ENCODE measurements around the gene VPS37C.

VPS37C gene

DNA sequence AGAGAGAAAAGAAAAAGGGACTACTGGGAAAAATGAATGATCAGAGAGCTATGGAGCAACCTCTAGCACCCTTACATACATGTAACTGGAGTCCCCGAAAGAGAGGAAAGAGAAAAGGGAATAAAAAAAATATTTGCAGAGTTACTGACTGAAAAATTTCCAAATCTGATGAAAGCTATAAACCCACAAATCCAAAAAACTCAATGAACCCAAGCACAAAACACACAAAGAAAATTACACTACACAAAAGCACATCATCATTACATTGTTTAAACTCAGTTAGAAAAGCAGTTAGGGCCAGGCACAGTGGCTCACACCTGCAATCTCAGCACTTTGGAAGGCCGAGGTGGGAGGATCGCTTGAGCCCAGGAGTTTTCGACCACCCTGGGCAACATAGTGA lies 6.7 kb downstream of the VPS37C start:
- no peak for DNase-seq (ENCODE audit: low read depth in 2 of 2)

DNA sequence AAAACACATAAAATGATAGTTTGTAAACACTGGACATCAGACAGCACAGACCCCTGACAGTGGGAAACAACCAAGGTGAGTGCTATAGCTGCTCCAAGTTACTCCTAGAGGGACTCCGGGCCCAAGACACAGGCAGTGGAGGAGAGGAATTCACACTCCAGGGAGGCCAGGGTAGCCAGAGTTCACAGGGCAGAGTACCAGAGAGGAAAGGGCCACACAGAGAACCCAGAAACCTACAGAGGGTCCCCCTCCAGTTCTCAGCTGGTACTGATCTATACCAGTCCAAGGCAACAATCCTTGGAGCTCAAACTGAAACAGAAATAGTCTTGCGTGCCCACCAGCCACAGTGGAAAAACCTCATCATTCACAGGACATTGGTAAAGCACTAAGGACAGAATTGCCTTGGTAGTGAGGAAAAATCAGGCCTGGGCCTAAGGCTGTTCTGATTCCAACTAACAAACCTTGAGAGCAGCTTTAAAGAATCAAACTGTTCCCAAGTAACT lies 7.6 kb downstream of the VPS37C start:
- no peak for DNase-seq (ENCODE audit: low read depth in 2 of 2)

DNA sequence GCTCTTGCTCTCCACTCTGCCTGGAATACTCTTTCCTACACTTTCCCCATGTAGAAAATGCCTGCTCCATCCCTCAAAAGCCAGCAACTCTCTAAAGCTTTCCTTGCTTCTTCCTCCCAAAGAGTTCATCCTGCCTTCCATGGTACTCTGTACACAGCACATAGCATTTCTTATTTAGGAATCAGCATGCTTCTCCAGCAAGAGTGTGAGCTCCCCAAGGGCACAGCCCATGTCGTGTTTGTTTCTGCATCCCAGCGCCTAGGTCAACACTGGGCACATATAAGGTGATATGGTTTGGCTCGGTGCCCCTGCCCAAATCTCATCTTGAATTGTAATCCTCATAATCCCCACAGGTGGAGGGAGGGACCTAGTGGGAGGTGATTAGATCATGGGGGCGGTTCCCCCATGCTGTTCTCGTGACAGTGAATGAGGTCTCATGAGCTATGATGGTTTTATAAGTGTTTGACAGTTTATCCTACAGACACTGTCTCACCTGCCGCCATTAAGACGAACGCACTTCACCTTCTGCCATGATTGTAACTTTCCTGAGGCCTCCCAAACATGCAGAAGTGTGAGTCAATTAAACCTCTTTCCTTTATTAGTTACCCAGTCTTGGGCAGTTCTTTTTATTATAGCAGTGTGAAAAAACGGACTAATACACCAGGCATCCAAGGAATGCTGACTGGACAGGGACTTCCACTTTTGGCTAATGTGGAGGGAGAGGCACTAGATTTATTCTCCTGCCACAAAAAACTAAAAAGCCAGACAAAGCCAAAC lies 8.2 kb downstream of the VPS37C start:
- DNase-seq (ENCODE audit: low read depth in 2 of 2), result no peak

DNA sequence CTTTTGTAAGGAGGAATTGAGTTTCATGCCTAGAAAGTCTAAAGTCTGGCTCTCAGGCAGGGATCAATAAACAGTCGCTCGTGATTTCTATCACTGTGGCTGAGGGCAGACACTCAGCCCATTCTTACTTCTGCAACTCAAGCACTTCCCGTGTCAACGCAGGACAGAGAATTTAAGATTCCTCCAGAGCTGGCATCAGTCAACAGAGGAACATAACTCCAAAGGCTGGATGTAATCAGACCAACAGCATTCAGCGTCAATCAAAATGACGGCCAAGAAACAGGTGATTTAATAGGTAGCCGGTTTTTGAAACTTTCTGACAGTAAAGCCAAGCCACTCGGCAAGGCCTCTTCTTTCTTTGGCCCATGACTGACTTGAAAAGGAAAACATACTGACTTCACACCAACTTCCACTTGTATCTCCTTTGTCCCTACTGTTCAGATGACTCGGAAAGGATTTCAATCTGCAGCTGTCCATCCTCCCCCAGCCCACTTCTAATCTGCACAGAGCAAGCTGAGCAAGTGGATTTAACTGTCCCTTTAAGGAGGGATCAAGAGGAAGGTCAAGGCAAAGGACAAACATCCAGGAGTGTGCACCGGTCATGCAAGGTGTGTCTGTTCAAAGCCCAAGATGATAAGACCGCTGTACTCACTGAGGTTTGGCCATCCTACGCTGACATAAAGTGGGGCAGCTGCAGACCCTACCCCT lies 9.5 kb downstream of the VPS37C start:
- no peak for DNase-seq (ENCODE audit: low read depth in 2 of 2)

DNA sequence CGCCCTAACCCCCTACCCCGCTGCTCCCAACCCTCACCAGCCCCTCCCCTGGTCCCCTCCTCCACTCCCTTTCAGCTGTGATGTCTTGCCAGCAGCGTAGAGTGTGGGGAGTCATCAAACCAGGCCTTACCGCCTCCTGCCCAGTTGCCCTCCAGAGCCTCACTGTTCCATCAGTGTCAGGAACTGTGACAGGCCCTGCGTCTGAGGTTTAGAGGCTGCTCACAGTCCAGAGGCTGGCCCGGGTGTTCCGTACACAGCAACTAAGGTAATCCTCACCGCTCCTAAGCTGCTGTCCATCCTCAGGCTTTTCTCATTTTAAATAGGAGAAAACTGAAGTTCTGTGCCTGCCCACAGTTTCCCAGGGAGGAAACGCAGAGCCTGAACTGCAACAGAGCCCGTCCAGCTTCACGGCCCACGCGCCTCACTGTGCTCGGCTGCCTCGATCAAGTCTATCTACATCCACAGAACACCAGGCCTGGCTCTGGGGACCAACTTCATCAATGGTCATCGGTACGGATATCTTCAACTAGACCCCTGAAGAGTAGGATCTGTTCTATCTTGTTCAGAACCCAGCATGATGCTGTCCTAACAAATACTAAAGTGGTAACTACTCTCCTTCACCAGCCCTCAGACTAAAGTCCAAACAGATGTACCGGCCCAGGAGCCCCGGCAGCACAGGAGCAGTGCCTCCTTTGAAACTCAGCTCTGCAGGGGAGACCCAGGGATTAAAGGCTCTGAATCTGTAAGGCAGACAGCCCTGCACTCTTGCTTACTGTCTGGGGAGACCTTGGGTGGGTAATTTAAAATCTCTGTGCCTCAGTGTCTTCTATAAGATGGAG lies 10.3 kb downstream of the VPS37C start:
- no peak for DNase-seq (ENCODE audit: low read depth in 2 of 2)

DNA sequence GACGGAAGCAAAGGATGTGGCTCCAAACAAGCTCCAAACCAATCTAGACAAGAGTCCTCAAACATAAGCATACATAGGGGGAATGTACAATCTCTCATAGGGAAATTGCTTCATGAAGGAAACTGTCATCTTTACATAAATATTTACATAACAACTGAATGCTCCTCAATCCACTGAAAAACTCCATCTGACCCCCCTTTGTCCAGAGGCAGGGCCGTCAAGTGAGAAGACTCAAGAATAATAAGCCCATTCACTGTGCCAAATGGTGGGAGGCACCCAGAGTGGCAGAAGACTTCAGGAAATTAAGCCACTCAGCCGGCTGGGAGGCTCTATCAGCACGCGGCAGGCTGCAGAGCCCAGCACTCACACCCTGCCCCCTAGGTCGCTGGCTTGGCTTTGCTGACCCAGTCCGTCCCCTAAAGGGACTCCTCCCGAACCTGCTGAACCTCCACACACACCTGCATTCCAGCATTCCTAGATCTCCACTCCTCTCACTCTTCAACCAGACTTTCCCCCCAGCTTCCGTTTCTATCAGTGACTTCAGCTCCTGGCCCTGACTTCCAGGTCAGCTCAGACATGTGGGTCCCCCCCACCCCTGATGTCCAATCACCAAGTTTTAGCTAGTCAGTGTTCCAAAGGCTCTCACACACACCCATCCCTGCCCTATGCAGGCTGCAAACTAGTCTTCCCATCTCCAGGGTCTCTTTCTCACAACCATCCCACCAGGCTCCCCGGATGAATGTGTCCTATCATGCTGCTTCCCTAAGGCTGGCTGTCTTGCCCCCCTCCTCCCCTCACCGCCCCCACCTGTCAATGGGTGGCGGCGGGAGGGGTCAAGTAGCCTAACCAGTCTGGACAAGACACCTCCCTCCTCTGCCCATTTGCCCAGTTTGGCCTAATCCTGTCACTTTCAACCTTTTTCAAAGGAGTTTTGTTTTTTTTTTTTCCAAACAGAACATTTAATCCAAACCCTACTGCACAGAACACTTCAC lies 11.3 kb downstream of the VPS37C start:
- no peak for DNase-seq (ENCODE audit: low read depth in 2 of 2)

DNA sequence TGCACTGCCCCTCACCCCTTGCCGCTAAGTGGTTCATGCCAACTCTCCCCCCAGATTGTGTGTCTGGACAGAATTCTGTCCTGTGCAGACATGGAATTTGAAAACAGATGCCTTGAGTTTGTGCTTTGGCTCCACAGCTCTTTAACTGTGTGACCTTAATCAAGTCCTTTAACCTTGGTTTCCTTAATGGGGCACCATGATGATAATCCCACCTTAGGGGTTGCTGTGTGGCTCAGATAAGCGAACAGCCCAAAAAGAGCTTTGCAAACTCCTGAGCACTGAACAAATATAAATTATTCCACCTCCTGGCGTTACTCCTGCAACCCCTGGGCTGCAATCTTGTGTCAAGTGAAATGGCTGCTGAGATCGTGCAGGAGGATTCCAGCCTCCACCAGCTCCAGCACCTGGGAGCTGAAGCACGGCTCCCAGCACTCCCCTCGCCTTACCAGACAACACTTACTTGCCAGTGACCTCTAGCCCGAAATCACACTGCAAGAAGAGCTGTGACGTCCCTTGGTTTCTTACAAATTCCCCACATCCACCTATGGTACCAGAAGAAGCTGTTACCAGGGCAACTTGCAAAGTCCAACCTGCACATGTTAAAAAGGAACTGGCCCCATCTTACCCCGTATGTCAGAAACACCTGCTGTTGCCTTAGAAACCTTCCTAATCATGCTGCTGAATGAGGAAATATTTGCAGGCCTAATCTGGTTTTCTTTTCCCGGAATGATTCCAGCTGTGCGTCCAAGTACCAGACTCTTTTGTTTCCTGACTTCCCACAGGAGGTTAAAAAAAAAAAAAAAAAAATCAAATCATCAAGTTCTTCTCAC lies 13.2 kb downstream of the VPS37C start:
- DNase-seq (ENCODE audit: low read depth in 2 of 2), result no peak

DNA sequence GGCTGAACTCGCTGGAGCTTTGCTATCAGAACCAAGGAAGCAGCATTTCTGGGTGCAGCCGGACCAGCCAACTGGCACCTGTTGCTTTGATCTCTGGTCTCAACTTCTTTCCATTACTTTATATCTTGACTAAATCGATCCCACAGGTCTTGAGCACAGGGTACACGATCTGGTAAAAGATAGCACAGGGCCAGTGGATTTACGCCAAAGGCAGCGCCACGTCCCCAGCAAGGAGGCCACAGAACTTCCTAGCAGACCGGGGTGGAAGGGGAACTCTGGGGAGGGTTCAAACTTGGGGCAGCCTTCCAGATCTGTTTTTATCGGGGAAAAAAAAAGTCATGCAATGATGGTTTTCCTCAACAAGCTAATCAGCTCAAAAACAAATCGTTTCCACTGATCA lies 14.0 kb downstream of the VPS37C start:
- no peak for DNase-seq (ENCODE audit: low read depth in 2 of 2)

DNA sequence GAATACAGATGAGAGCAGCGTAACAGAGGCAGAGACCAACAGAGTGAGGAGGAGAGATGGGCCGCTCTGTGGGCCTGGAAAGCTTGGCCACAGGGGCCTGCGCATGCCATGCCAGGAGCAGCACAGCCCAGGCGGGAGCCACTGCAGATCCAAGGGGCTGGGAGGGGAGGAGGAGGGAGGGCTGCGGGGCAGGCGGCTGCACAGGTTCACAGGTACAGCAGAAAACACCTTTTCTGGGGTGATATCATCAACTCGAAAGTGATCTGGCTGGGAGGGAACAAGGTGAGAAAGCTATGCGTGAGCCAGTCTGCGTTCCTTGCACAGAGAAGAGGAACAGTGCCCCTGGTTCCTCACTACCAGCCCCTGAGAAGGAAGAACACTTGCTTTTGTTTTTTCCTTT lies 14.8 kb downstream of the VPS37C start:
- no peak for DNase-seq (ENCODE audit: low read depth in 2 of 2)

DNA sequence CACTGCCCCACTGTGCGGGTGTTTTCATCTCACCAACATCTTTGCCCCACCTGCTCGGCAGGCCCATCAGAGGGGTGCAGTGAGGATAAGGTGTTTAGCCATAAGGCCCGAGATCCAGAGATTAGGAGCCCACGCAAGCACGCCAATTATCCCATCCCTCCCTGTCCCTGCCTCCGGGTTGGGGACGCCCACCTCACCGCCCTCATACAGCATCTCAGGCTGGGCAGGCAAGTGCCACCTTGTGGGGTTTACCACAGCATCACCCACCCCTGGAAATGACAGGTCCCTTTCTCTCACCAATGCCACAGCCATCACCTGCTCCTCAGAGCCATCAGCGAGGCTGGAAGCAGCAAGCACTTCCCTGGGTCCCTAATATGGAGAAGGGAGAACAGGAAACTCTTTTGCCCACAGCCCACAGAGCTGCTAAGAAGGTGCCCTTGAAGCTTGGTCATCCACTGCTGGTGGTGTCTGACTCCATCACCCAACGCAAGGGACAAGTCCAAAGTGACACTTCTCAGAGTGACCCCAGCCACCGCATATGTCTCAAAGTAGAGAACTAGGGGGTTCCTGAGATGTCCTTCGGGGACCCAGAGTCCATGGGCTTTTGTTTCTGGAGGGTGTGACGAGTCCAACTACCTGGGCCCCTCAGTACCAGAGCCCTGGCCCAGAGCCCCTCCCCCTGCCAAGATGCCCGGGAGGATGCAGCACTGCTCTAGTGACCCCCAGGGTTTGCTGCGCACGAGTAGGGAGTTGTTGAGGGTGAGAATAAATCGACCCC lies 15.8 kb downstream of the VPS37C start:
- DNase-seq (ENCODE audit: low read depth in 2 of 2), result no peak

DNA sequence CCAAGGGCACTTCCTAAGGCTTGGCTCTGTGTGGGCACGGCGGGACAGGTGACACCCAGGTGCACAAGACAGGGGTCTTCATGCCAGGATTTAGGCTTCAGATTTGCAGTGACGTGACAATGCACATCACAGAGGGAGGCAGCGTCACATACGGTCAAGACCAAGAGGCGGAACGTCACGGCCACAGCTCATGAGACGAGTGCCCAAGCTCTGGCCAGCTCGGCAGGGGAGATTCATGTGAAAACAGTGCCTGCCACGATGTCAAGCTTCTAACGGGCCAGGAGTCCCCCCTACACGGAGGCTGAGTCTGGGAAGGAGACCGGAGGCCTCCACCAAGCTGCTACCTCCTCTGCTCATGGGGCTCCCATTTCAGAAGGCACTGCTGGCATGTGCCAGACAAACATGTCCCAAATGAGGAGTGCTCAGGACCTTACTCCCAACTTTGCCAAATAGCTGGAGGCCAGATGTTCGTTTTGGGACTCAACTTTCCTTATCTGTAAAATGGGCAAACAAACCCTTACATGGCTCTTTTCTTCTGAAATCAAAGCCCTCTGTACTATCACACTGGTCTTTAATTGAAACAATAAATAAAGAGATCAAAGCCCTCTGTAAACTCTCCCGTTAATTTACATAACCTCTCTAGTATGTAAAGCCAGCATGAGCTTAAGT lies 16.6 kb downstream of the VPS37C start:
- no peak for DNase-seq (ENCODE audit: low read depth in 2 of 2)

DNA sequence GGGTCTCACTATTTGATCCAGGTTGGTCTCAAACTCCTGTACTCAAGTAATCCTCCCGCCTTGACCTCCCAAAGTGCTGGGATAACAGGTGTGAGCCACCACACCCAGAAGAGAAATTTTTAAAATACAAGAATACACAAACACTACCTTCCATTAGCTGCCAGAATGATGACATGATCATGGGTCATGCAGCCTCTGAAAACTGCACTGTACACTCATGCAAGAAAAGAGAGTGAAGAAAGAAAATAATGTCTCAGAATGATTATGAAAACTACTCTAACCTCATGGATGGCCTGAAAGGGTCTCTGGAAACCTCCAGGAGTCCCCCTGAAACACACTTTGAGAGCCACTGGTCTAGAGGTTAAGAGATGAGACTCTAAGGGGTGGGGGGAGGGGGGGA lies 18.8 kb downstream of the VPS37C start:
- no peak for DNase-seq (ENCODE audit: low read depth in 2 of 2)

DNA sequence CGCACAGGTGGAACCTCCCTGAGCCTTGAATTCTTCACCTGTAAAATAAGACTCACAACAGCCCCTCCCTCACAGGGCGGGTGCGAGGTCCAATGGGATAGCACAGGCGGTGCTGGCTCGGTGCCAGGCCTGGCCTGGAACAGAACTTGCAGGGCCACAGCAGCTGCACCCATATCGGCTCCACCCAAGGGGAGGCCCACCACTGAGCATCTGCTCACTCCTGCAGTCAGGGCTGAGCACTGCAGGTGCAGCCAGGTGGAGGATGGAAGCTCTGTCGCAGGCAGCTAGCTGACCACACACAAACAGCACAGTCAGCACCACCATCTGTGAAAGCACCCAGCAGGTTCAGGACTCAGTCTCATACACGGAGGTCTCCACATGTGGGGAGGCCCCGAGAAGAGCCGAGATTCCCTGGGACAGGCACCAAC lies 19.6 kb downstream of the VPS37C start:
- no peak for DNase-seq (ENCODE audit: low read depth in 2 of 2)

DNA sequence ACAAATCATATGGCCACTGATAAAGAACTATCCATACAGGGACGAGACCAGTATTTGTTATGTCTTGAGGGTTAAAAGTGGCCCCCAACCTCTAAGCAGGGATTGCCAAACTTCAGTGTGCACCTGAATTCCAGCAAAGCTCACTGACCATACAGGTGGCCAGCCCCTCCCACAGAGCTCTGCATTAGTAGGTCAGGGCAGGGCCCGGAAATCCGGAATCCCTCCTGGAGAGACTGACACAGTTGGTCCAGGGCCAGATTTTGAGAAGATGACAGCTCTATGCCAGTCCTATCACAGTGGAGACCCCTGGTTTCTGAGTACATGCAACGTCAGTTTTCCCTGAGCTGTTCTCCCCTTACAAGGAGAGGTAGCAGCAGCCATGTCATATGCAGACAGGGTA lies 20.8 kb downstream of the VPS37C start:
- DNase-seq (ENCODE audit: low read depth in 2 of 2), result no peak

DNA sequence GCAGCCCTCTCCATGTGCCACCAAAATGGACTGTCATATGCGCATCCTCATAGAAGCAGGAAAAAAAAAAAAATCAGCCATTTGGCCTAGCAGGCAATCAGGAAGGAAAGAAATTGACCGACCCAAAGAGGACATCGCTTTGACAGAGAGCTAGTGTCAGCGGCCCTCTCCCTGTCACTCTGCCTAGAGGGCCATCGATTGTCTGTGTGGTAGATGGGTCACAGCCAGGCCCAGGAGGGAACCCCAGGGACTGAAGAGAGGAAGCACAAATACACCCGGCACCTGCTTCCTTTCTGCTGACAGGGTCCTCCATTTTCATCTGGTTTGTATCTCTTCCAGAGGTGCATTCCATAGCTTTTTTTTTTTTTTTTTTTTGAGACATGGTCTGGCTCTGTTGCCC lies 21.8 kb downstream of the VPS37C start:
- DNase-seq (ENCODE audit: low read depth in 2 of 2), result no peak

DNA sequence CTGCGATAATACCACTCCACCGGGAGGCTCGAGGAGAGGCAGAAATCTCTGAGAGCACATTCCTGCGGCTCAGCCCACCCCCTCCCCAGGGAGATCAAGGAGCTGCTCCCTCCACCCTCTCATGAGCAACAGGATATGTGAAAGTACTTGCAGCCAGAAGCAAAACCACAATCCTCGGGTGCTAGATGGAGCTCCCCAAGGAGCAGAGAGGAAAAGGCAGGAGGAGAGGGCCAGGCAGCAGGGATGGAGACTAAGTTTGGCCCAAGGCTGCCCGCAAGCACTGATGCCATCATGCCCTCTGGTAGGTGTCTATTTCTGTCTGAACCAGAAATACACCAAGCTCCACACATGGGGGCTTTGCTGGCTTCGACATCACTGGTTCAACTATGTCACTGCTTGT lies 22.3 kb downstream of the VPS37C start:
- no peak for DNase-seq (ENCODE audit: low read depth in 2 of 2)

DNA sequence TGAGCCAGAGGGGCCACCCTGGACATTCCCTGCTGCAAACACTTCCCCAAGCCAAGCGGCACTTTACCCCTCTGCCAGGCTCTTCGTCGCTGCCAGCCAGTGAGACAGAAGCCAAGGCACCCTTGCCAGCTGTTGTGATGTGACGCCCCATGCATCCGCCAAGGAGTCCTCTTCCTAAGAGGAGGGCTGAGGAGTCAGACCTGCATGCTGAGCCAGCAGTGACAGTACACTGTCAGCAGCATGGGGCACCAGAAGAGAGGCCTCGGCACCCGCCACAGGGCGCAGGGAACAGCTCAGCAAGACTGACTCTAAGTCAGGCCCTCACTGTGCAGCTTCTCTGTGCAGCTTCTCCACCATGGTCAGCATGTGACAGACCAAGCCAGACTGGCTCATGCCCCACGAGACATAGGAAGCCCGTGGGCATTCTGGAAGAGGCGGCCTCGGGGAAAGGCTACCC lies 26.4 kb downstream of the VPS37C start:
- DNase-seq (ENCODE audit: low read depth in 2 of 2), result no peak

DNA sequence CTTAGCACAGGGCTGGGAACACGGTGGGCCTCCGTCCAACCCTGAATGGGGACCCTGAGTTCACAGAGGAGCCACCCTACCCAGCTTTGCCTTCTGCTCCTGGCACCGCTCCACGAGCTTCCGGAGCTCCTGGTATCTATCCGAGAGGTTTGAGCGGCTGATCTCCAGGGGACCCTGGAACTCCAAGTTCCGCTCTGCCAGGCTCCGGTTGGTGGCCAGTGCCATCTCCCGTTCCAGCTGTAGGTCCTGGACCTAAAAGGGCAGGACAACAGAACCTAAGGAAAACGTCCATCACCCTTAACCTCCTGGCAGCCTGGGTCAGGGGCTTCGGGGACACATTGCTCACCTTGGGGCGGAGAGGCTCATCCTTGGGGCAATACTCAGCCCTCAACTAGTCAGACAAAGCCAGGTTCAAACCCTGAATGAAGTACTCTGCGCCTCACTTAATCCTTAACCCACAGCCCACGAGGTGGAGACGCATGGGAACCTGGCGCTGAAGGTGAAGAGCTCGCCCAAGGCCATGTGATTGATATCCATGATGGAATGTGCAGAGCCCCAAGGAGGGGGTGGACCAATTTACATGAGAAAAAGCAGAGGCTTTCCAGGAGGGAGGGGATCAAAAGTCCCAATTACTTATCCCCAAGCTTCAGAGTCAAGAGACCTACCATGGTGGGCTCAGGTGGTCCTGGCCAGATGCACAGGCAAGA lies 27.1 kb downstream of the VPS37C start:
- DNase-seq (ENCODE audit: low read depth in 2 of 2), result no peak

Data from activated CD4-positive, alpha-beta T cell treated with anti-CD3 and anti-CD28 coated beads for 24 hours (primary cell).